NCI-H510A (cell line): ENCODE measurements around the gene SPATA31C1.
"Not testable (repeated sequence)": the region's sequence is repeated elsewhere in the genome, so short reads cannot be mapped to it uniquely, and the experiment has no call there.

Experiments used
- DNase-seq: peaks from one replicate; lab custom pipeline; 2025; lab: John Stamatoyannopoulos, UW

Gene SPATA31C1

DNA sequence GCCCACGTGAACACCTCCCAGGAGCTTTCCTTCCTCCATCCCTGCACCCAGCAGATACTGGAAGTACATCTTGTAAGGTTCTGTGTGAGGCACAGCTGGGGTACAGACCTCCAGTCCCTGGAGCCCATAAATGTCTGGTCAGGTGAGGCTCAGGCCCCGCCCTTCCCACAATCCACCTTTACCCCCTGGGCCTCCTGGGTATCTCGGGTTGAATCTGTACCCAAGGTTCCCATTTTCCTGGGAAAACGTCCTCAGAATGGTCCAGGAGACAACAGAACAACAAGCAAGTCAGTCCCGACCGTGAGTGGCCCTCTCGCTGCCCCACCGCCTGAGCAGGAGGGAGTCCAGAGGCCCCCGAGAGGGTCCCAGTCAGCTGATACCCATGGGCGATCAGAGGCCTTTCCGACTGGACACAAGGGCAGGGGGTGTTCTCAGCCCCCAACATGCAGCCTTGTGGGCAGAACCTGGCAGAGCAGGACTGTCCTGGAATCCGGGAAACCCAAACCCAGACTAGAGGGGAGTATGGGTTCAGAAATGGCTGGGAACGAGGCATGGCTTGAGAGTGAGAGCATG is 30.7 kb upstream of the SPATA31C1 start:
- DNase-seq, result no peak

DNA sequence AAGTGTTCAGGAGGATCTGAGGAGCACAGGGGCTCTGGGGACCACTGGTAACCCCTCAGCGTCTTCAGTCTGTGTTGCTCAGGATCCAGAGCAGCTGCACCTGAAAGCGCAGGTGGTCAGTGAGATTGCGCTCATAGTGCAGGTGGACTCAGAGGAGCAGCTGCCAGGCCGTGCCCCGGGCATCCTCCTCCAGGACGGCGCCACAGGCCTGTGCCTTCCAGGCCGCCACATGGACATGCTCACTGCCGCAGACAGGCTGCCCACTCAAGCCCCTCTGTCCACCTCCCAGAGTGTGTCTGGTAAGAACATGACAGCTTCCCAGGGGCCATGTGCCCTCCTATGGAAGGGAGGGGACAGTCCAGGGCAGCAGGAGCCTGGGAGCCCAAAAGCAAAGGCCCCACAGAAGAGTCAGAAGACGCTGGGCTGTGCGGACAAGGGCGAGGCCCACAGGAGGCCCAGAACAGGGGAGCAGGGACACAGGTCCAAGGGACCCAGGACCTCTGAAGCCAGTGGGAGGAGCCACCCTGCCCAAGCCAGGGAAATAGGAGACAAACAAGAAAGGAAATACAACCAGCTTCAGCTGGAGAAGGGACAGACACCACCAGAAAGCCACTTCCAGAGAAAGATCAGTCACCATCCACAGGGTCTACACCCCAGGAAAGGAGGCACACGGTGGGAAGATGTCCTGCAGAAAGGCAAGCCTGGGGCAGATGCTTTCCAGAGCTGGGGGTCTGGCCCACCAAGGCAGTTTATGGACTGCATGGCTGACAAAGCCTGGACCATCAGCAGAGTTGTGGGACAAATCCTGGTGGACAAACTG is 29.9 kb upstream of the SPATA31C1 start:
- DNase-seq, result no peak

DNA sequence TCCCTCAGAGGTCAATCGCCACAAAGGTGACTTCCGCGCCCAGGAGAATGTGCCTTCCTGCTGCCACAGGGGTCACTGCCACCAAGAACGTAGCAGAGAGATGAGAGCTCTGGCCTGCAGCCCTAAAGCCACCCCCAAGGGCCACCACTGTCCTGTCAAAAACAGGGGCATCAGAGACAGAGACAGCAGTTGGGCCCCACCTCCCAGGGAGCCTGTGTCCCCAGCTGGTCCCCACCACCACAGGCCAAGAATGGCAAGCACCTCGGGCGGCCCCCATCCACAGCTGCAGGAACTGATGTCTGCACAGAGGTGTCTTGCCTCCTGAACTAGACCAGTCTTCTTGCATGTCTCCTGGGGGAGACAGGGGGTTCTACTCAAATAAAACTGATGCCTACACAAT is 29.3 kb upstream of the SPATA31C1 start:
- no peak for DNase-seq

DNA sequence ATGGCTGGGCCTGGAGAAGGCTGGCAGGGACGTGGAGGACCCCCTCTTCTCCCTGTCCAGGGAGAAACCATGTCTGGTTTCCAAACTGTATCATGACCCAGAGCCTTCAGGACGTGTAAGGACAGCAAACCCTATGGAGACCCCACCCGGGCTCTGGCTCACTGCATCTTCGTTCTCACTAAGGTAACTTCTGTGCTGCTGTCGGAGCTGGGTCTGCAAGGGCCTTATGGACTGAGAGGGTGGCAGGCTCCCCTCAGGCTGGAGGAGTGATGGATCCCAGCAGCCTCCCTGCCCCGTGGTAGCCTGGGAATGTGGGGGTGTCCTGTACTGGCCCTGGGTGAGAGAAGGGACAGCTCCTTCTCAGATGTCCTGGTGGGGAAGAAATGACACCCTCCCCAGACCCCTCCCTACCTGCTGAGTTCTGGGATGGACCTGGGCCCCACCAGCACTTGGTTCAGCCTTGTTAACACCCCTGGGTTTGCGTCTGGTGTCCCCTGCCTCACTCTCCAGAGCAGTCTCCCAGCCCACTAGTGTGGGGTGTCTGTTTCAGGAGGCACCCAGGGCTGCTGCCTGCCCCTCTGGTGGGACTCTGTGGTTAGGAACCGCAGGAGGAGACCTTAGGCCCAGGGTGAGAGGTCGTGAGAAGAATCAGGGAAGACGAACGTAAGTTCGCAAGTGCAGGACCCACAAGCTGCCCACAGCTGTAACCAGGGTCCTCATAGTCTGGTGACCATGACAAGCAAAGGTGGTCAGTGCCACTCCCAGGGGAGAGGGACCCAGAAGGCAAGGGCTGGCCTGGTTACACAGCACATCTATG is 28.5 kb upstream of the SPATA31C1 start:
- no peak for DNase-seq

DNA sequence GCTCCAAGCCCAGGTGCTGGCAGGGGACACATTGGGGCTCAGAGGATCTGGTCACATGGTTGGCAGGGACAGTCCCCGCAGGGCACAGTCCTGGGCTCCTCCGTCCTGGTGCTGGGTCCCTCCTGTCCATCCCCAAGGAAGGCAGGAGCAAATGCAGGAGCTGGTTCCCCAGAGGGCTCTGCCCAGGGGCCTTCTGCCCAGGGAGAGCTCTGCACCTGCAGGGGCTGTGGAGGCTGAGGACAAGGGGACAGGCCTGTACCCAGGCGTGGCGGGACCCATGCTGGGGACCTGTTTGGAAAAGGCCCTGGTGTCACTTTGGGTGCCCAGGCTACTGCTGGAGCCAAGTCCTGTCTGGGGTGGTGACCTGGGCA is 27.9 kb upstream of the SPATA31C1 start:
- DNase-seq, result no peak

DNA sequence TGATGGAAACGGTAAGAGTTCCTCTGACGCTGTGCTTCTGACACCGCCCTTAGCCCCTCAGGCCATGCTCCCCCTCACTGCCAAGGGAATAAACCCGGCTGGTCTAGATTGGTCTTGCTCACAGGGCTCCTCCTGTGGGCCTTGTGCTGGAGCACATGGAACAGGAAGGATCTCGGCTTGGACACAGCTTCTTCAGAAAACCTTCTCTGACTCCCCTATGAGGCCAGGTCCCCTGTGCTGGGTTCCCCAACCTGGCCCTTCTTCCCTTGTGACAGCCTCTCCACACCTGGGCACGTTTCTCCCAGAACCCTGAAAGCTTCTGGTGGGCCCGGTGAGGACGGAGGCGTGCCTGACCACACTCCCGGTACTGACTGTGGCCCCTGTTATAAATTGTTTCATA is 26.9 kb upstream of the SPATA31C1 start:
- no peak for DNase-seq

DNA sequence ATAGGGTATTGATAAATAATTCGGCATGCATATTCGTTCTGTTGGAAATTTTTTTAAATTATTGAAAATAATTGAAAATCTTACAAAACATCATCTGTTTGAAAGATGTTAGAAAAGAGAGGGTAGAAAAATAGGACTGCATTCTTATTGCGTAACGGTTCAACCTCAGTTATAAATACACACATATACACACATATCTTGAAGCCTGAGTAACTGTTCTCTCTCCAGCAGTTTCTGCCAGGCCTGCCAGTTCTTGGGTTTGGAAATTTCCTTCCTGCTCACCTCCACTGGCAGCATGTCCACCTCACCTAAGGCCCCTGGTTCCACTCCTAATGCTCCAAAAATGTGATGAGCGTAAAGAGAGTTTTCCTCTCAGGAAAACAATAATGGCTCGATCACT is 26.0 kb upstream of the SPATA31C1 start:
- DNase-seq, result no peak

DNA sequence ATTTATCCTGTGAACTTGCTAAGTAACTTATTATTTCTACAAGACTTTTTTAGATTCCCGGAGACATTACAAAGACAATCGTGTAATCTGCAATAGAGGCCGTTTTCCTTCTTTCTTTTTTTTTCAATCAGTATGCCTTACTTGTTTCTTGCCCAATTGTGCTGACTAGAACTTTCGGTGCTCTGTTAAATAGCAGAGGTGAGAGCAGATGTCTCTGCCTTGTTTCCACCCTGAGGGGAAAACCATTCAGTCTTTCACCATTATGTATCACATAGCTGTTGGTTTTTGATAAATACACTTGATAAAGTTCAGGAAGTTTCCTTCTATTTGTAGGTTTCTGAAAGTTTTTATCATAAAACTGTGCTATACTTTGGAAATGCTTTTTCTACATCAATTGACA is 24.8 kb upstream of the SPATA31C1 start:
- no peak for DNase-seq

DNA sequence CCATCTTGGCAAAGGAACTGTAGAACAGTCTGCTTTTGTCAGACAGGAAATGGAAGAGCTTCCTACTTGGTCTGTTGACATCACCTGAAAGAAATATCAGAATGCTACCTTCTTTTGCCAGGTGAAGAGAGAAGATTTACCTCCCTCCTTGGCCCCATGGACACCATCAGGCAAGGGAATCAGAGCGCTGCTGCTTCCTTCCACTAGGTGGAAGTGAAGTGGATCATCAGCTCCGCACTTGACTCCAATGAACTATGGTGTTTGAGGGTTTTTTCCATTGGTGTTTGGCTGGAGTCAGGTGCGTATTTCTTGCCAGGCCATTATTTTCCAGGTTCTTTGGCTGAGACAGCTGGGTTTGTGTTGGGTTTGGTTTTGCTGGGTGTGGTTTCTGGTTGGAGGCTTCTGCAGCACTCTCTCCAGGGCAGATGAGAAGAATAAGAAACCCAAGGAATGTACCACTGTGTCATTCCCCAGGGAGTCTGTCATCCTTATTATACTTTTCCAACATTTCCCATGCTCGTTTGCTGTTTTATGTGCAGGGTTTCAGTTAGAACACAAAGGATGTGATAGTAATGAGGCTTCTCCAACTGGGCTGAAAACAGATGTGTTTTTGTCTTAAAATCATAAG is 22.6 kb upstream of the SPATA31C1 start:
- no peak for DNase-seq

DNA sequence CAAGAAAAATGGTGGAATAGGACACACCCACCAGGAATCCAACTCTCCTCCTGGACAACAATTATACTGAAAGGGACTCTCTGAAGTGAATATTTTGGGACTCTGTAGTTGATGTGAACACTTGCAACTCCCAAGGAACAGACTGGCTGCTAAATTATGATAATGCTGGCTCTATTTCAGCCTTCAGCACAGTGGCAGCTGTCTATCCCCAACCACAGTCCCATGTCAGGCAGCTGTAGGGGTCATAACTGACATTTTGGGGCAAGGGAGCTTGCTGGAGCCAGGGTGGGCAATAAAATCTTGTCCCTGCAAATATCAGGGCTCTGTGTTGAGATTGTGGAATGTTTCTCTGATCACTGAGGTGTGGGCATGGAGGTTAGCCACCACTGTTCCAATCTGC is 20.9 kb upstream of the SPATA31C1 start:
- DNase-seq, result no peak

DNA sequence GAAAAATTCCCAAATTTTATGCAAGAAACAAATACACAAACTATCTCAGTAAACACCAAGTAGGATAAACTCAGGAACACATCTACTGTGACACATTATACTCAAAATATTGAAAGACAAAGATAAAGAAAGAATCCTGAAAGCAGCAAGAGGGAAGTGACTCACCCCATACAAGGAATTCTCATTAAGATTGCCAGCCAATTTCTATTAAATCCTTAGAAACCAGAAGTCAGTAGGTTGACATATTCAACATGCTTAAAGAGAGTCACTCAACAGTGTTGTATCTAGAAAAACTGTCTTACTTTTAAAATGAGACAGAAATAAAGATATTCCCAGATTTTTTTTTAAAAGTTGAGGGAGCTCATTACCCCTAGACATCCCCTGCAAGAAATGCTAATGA is 19.6 kb upstream of the SPATA31C1 start:
- DNase-seq, result no peak

DNA sequence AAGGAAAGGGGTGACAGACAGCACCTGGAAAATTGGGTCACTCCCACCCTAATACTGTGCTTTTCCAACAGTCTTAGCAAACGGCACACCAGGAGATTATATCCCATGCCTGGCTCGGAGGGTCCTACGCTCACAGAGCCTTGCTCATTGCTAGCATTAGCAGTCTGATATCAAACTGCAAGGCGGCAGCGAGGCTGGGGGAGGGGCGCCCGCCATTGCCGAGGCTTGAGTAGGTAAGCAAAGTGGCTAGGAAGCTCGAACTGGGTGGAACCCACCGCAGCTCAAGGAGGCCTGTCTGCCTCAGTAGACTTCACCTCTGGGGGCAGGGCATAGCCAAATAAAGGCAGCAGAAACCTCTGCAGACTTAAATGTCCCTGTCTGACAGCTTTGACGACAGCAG is 15.4 kb upstream of the SPATA31C1 start:
- DNase-seq, result not testable (repeated sequence)

DNA sequence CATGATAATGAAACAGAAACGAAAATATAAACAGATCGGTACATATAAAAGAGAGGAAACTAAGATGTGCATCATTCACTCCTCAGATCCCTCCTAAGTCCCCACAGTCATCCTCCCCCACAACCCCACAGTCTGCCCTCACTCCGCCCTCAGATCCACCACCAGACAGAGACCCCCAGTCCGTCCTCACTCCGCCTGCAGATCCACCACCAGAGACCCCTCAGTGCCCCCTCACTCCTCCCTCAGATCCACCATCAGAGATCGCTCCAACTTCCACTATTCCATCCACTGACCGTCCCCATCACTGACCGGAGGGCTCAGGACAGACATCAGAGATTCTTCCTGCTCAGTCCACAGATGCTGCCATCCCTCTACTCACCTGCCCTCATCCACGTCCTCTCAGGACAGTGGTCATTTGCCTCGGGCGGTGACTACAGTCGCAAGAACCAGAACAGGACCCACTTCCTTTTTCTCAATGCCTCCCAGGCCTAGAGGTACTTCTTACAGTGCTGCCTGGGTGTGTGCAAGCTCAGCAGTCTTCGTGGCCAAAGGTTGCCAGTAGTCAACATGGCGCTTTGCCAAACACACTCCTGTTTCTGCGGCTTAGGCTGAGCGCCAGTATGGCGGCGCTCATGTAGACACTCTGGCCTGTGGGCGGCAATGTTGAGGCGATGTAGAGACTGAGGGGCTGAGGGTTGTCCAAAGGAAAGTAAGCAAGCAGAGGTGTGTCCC is 8.3 kb upstream of the SPATA31C1 start:
- DNase-seq, result no peak

DNA sequence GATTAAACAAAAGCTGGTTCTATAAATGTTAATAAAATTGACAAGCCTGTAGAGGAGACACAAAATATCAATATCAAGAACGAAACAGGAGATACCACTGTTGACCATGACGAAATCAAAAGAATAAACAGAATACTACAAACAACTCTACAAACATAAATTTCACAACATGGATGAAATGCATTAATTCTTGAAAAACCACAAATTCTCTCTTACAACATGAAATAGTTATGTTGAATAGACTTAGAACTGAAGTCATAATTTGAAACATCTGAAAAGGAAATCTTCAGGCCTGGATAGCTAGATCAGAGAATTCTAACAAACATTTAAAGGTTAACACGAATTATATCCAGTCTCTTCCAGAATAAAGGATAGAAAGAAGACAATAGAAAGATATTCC is 6.9 kb upstream of the SPATA31C1 start:
- DNase-seq, result no peak

DNA sequence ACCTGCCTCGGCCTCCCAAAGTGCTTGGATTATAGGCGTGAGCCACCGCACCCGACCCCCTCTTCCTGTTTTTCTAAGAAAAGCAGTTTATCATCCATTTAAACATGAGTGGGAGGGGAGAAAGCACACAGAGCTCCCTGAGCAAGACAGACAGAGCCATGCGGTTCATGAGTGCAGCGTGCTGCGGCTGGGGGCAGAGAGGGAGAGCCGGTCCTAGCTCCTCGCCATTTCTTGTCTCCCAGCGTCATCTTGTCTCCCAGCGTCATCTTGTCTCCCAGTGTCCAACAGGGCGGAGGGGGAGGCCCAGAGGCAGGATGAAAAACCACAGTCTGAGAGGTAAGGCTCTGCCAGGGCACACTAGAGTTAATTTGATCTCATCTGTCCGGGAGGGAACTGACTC is 1.3 kb downstream of the SPATA31C1 start:
- not testable (repeated sequence) for DNase-seq

DNA sequence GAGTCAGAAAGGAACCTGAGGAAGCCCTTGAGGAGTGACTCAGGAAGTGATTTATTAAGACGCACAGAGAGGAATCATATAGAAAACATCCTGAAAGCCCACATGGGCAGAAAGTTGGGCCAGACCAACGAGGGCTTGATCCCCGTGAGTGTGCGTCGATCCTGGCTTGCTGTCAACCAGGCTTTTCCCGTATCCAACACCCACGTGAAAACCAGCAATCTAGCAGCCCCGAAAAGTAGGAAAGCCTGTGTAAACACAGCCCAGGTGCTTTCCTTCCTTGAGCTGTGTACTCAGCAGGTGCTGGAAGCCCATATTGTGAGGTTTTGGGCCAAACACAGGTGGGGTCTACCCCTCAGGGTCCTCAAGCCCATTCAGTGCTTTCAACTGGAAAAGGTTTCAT is 3.8 kb downstream of the SPATA31C1 start:
- not testable (repeated sequence) for DNase-seq

DNA sequence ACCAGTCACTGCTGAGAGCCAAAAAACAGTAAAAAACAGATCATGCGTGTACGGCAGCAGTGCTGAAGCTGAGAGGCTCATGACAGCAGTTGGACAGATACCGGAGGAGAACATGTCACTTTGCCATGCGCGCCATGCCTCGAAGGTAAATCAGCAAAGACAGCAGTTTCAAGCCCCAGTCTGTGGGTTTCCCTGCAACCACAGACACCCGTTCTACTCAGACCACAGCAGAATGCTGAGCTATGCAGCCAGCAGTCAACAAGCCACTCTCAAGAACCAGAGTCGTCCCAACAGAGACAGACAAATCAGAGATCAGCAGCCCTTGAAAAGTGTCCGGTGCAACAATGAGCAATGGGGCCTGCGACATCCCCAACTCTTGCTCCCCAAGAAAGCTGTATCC is 5.2 kb downstream of the SPATA31C1 start:
- DNase-seq, result not testable (repeated sequence)

DNA sequence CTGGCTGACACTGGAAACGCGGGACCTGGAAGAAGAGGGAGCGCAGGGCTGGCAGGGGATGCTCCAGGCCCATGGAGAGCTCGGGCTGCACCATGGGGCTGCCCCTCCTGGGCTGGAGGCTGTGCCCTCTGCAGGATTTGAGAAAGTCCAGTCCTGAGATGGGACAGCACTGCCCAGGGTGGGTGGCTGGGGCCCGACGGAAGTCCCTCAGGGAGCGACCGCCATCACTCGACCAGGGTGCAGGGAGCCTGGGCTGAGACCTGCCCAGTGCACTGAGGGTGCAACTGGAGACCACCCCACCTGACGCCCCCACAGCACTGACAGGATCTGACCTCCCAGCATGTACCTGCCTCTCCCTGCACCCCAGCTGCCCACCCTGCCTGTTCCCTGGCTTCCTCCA is 7.1 kb downstream of the SPATA31C1 start:
- not testable (repeated sequence) for DNase-seq

DNA sequence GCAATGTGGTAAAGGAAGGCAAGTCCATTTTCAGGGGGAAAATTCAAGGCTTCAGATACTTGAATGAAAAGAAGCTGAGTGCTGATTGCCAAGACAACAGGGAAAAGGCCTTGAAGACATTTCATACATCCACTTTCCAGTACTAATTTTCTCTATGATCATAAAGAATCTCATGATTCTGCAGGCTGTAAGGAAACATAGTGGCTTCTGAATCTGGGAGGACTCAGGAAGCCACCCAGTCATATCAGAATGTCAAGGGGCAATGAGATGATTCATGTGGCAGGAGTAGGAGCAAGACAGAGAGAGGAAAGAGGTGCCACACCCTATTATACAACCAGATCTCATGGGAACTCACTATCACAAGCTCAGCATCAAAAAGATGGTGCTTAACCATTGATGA is 11.4 kb downstream of the SPATA31C1 start:
- DNase-seq, result not testable (repeated sequence)

DNA sequence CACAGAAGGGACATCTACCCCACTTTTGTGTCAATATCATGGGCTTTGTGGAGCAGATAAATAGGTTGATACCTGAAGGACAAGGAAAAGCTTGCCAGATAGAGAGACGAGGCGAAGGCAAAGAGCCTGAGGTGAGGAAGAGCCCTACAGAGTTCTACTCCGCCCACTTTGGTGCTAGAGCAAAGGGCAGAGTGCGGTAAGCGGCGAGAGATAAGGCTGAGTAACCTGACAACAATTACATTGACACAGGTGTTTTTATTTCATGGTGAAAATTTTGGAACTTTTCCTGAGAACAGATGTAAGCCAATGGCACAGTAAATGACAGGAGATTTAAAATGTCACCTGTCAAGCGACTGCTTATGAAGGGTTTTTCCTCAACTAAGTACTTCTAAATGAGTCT is 16.7 kb downstream of the SPATA31C1 start:
- not testable (repeated sequence) for DNase-seq

DNA sequence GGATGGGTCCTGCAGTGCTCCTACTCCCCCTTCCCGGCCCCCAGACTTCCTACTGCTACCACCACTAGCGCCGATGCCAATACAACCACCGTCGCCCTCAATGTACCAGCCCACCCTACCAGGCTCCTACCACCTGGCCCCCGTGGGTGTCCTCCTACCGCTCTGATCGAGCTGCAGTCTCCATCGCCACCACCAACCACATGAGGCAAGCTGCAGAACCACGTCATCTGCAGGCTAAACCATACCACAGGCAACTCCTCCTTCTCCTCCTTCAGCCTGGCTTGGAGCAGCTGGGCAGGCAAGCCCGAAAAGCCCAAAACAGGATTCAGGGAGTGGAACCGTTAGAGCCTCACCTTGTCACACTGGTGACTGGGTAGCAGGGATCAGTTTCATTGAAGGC is 19.6 kb downstream of the SPATA31C1 start:
- DNase-seq, result not testable (repeated sequence)

DNA sequence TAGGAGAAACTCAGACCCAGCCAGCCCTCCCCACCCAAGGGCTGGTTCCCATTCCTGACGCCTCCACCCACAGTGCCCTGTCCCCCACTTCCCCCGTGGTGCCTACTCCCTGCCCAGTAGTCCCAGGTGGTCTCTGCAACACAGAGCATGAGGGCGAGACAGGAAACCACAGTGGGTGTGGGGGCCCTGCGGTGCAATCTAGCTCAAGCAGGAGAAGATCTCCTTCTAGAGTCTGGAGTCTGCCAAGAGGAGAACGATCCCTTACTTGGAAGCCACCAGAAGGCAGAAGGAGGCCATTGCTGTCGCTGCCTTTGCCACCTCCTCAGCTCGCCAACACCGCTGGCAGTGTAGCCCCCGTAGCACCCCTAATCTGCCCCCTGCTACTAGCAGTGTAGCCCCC is 20.2 kb downstream of the SPATA31C1 start:
- DNase-seq, result not testable (repeated sequence)
